Bronchial epithelial cell (primary cell): ENCODE measurements around the gene CDK5. TPM values are rescaled to one million over a fixed set of nuclear protein-coding genes. Genes with fewer than 3 reads are reported as not detected.

Source experiments
- DNase-seq: peaks from one replicate; pipeline ENCODE4 v3.0.0-alpha.2; 2010; ENCODE audit warnings: low read depth
- FAIRE-seq: peaks from 2 replicates; lab custom pipeline; 2011; peaks lifted over from hg19 to GRCh38; lab: Jason Lieb, UNC
- H3K27me3 ChIP-seq: 2 replicates; pipeline ENCODE4 v1.5.1; 2011; ENCODE audit warnings: low read length; ENCODE audit not compliant: control insufficient read depth, insufficient read depth
- H3K36me3 ChIP-seq: 2 replicates; pipeline ENCODE4 v1.5.1; 2011; ENCODE audit warnings: low read length; ENCODE audit not compliant: control insufficient read depth, insufficient read depth
- H3K4me3 ChIP-seq: 2 replicates; pipeline ENCODE4 v1.5.1; 2011; ENCODE audit warnings: mild to moderate bottlenecking, low read depth, low read length, control low read depth
- total RNA-seq: library from RNA; depleted of rRNA; stranded (reverse); fragments of >200 nt; gene quantifications from 2 replicates; pipeline ENCODE4 v1.2.1, GENCODE V29; 2014
- TF ChIP-seq, protein P1 (sequence below): IDR thresholded peaks from 2 replicates; pipeline ENCODE4 v1.5.1; 2011; ENCODE audit warnings: mild to moderate bottlenecking, moderate library complexity, low read length, control low read depth, inconsistent platforms; ENCODE audit not compliant: insufficient read depth, severe bottlenecking

Gene CDK5
- total RNA-seq, 1 donor from 2014 or later = 12.4 TPM

GRCh38 chr7:151017953-151018420 is 39.7 kb downstream of the CDK5 start:
- peak overlapping the region; percentile 11 for H3K4me3 ChIP-seq
- peaks cover 12% of the 10 kb centered on the region for H3K27me3 ChIP-seq
- FAIRE-seq (no peak), DNase-seq (no peak)
- TF ChIP-seq, protein P1, sequence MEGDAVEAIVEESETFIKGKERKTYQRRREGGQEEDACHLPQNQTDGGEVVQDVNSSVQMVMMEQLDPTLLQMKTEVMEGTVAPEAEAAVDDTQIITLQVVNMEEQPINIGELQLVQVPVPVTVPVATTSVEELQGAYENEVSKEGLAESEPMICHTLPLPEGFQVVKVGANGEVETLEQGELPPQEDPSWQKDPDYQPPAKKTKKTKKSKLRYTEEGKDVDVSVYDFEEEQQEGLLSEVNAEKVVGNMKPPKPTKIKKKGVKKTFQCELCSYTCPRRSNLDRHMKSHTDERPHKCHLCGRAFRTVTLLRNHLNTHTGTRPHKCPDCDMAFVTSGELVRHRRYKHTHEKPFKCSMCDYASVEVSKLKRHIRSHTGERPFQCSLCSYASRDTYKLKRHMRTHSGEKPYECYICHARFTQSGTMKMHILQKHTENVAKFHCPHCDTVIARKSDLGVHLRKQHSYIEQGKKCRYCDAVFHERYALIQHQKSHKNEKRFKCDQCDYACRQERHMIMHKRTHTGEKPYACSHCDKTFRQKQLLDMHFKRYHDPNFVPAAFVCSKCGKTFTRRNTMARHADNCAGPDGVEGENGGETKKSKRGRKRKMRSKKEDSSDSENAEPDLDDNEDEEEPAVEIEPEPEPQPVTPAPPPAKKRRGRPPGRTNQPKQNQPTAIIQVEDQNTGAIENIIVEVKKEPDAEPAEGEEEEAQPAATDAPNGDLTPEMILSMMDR = peak; percentile 93
- H3K36me3 ChIP-seq = no peaks in the 10 kb centered on the region

- no peak for DNase-seq
- Histone ChIP-seq H3K27me3 (peaks cover 15% of the 10 kb centered on the region), H3K36me3 (no peaks in the 10 kb centered on the region), H3K4me3 (no peak overlapping the region)
- TF ChIP-seq, protein P1 = no peak
- no peak for FAIRE-seq
Measured at GRCh38 chr7:151017370-151017952, 40.2 kb downstream of the CDK5 start.

- DNase-seq = no peak
- FAIRE-seq = no peak
- H3K4me3 ChIP-seq = no peak overlapping the region
- peaks cover 15% of the 10 kb centered on the region for H3K27me3 ChIP-seq
- TF ChIP-seq, protein P1 = no peak
- H3K36me3 ChIP-seq = no peaks in the 10 kb centered on the region
Measured at GRCh38 chr7:151016942-151017341, 40.8 kb downstream of the CDK5 start.

DNA sequence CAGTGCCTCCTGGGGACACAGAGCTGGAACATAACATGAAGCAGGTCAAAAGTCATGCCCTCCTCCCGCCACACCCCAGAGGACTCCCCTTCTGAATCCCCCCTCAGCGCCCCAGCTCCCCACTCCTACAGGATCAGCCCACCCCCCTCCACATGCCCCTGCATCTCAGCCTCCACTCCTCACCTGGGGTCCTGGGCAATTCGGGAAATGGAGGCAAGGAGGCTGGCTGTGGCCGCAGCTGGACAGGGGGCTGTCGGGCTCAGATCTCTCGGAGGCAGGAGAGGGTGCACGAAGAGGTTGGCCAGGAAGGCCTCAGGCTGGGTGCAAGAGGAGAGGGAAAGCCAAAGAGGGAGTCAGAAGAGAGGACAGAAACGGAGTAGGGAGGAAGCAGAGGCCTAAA is 41.2 kb downstream of the CDK5 start:
- DNase-seq = no peak
- FAIRE-seq = no peak
- no peaks in the 10 kb centered on the region for H3K36me3 ChIP-seq
- H3K27me3 ChIP-seq = peaks cover 15% of the 10 kb centered on the region
- no peak overlapping the region for H3K4me3 ChIP-seq
- TF ChIP-seq, protein P1 = no peak

DNA sequence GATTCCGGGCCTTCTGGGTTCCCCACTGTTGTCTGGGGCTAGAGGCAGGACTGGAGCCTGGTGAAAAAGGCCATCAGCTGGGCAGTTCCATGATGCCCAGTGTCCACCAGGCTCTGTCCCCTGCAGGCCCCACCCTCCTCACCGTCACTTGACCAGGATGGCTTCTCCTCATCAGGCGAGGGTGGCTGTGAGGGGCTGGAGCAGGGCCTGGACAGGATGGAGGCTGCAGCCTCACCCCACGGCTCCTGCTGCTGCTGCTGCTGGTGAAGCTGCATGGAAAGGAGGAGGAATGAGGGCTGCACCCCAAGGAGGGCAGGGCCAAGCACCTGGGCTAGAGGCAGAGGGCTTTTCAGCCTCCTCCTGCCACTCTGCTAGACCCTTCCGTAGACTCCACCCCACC is 41.7 kb downstream of the CDK5 start:
- TF ChIP-seq, protein P1 = no peak
- H3K27me3 ChIP-seq = peaks cover 15% of the 10 kb centered on the region

DNA sequence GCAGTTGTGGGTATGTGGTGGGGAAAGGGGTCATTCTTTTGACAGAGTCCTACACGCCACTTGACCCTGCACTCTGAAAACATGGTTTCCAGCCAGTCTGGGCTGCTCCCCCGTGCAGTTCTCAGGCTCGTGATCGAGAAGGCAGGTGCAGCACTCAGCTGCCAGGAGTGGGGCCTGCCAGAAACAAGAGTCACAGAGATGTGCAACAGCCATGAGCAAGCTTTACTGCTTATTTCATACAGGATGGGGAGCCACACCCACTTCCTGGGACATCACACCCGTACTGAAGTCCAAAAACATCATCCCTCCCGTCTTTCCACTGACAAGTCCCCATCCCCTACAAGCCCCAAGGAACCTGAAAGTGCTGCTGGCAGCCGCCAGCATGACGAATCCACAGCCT is 42.7 kb downstream of the CDK5 start:
- peaks cover 15% of the 10 kb centered on the region for H3K27me3 ChIP-seq
- TF ChIP-seq, protein P1 = no peak
- H3K36me3 ChIP-seq = no peaks in the 10 kb centered on the region
- no peak overlapping the region for H3K4me3 ChIP-seq
- DNase-seq (peak; percentile 43), FAIRE-seq (no peak)

More for the DNA sequence above, 41.7 kb downstream of the CDK5 start:
- FAIRE-seq (no peak), DNase-seq (no peak)
- H3K36me3 ChIP-seq = no peaks in the 10 kb centered on the region
- H3K4me3 ChIP-seq = no peak overlapping the region
